IMR-90 (cell line): Measurements from ENCODE around the gene RGS19.

Source experiments
- CTCF ChIP-seq: conservative IDR thresholded peaks from 2 replicates; pipeline ENCODE4 v1.5.1; 2012; ENCODE audit warnings: mild to moderate bottlenecking, low read depth, low read length, improper control_type of control experiment
- FOS ChIP-seq: fragments of 150-350 bp; IDR thresholded peaks from 2 replicates; pipeline ENCODE4 v1.6.1; 2016; ENCODE audit warnings: low read depth, low read length
- MAZ ChIP-seq: IDR thresholded peaks from 2 replicates; pipeline ENCODE4 v1.6.1; 2012; ENCODE audit warnings: low read depth, mild to moderate bottlenecking, low read length, improper control_type of control experiment, moderate library complexity, borderline replicate concordance
- MXI1 ChIP-seq: IDR thresholded peaks from 2 replicates; pipeline ENCODE4 v1.6.1; 2012; ENCODE audit warnings: low read depth, mild to moderate bottlenecking, low read length, moderate library complexity, borderline replicate concordance
- POLR2A ChIP-seq: IDR thresholded peaks from 2 replicates; pipeline ENCODE4 v1.6.1; 2012; ENCODE audit warnings: mild to moderate bottlenecking, low read depth, low read length
- RAD21 ChIP-seq: IDR thresholded peaks from 2 replicates; pipeline ENCODE4 v1.6.1; 2012; ENCODE audit warnings: low read length, improper control_type of control experiment
- RFX5 ChIP-seq: IDR thresholded peaks from 2 replicates; pipeline ENCODE4 v1.8.0; 2012; ENCODE audit warnings: low read depth, mild to moderate bottlenecking, low read length, moderate library complexity
- USF2 ChIP-seq: fragments of 150-350 bp; IDR thresholded peaks from 2 replicates; pipeline ENCODE4 v1.6.1; 2017; ENCODE audit warnings: mild to moderate bottlenecking, antibody characterized with exemption, low read length, low read depth

GRCh38 chr20:64111841-64112641 is 32.7 kb upstream of the RGS19 start:
- TF ChIP-seq CTCF (no peak), RAD21 (no peak), MAZ (no peak), POLR2A (no peak), USF2 (no peak), MXI1 (no peak), RFX5 (no peak), FOS (no peak)
